Spleen (tissue), 7 donors: ENCODE data around the gene PPP1R13B.

Experiments
- POLR2A ChIP-seq, 3 donors: fragments of 450-650 bp; IDR thresholded peaks; one replicate each; pipeline ENCODE4 v1.5.1; 2017; ENCODE audit warnings: antibody characterized with exemption in 3 of 3, mild to moderate bottlenecking in 1 of 3
- POLR2AphosphoS5 ChIP-seq, 3 donors: sonication (generic); formaldehyde crosslinking; IDR thresholded peaks; one replicate each; pipeline ENCODE4 v1.5.1; 2017; ENCODE audit warnings: antibody characterized with exemption in 3 of 3
- TF ChIP-seq, protein P1 (sequence below), 11 experiments: fragments of 200-600 bp in 7 of 11; fragments of 450-650 bp in 4 of 11; sonication (generic) in 4 of 11; IDR thresholded peaks in 8 of 11; conservative IDR thresholded peaks in 3 of 11; 1 replicate in 7 of 11; 2 replicates in 4 of 11; pipeline versions ENCODE4 v1.4.0 to v1.8.0; 2016 to 2021; ENCODE audit warnings: antibody characterized with exemption in 11 of 11, inconsistent platforms in 4 of 11, mild to moderate bottlenecking in 1 of 11
- donor health status: DM: no; HTN: no; CAD: no; lungs with moderate emphysema.
- donor health status: DM: no; HTN: no; CAD: no.
- donor health status: DM: no; HTN: no; CAD: no.

DNA sequence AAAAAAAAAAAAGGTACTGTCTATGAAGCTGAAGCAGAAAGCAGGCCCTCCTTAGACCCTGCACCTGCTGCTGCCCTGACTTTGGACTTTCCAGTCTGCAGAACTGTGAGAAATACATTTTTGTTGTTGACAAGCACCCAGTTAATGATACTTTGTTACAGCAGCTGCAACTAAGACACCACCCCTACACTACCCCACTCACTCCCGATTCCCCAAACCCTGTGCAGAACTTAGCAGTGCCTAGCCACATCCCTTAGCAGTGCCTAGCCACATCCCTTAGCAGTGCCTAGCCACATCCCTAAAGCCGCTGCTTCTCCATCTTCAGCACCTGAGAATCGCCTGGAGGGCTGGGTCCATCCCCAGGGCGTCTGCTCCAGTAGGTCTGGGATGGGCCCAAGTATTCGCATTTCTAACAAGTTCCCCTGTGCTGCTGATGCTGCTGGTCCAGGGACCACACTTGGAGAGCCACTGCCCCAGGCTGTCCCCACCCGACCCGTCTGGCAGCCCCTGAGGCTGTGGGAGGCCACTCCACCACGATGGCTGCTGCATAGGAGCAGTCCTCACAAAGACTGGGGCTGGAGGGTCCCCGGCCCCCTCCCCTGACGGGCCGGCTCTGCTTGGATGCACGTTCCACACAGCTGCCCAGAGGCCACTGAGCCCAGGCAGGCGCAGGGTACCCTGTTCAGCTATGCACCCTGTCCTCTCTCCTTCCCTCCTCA is 10.8 kb upstream of the PPP1R13B start:
- TF ChIP-seq, protein P1, sequence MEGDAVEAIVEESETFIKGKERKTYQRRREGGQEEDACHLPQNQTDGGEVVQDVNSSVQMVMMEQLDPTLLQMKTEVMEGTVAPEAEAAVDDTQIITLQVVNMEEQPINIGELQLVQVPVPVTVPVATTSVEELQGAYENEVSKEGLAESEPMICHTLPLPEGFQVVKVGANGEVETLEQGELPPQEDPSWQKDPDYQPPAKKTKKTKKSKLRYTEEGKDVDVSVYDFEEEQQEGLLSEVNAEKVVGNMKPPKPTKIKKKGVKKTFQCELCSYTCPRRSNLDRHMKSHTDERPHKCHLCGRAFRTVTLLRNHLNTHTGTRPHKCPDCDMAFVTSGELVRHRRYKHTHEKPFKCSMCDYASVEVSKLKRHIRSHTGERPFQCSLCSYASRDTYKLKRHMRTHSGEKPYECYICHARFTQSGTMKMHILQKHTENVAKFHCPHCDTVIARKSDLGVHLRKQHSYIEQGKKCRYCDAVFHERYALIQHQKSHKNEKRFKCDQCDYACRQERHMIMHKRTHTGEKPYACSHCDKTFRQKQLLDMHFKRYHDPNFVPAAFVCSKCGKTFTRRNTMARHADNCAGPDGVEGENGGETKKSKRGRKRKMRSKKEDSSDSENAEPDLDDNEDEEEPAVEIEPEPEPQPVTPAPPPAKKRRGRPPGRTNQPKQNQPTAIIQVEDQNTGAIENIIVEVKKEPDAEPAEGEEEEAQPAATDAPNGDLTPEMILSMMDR (IDR thresholded peaks at IDR 0.05 in 8 of 11, conservative IDR thresholded peaks at IDR 0.05 in 3 of 11): no peak
- TF ChIP-seq POLR2A (IDR thresholded peaks at IDR 0.05): no peak
- no peak for TF ChIP-seq POLR2AphosphoS5 (IDR thresholded peaks at IDR 0.05)
